Pancreas (tissue), 10 donors: Measurements from ENCODE around the gene KAT5. TPM values are rescaled to one million over a fixed set of nuclear protein-coding genes. Genes with fewer than 3 reads are reported as not detected.

ENCODE experiments used
- ATAC-seq, 4 donors: fragments of 200-7000 bp; cut with Tn5 transposase; one replicate each; pipeline versions ENCODE4 v1.8.0 to v1.9.1; 2020; ENCODE audit warnings: mild to moderate bottlenecking in 4 of 4, moderate library complexity in 4 of 4
- DNase-seq, 6 donors: peaks; one replicate each; pipeline ENCODE4 v3.0.0-alpha.2; 2020
- FAIRE-seq: peaks from 2 replicates; lab custom pipeline; 2012; peaks lifted over from hg19 to GRCh38; lab: Jason Lieb, UNC
- H3K27ac ChIP-seq, 4 donors: fragments of 200-600 bp; sonication (generic); 1 replicate in 3 of 4; 2 replicates in 1 of 4; pipeline versions ENCODE4 v1.5.0 to v1.8.0; 2020
- H3K27me3 ChIP-seq, 4 donors: fragments of 200-600 bp; one replicate each; pipeline ENCODE4 v1.8.0; 2021
- H3K36me3 ChIP-seq, 3 donors: fragments of 200-600 bp; sonication (generic) in 1 of 3; one replicate each; pipeline versions ENCODE4 v1.5.0 to v1.8.0; 2020 to 2021
- H3K4me1 ChIP-seq, 3 donors: fragments of 200-600 bp; one replicate each; pipeline ENCODE4 v1.8.0; 2021
- H3K4me3 ChIP-seq, 4 donors: fragments of 200-600 bp; sonication (generic) in 2 of 4; one replicate each; pipeline versions ENCODE4 v1.5.0 to v1.8.0; 2020 to 2021
- H3K9me3 ChIP-seq, 4 donors: fragments of 200-600 bp; one replicate each; pipeline ENCODE4 v1.8.0; 2021
- WGBS, 2 donors: extraction: QIAGEN DNeasy Blood & Tissue Kit; methylation state at CpG; one replicate each; pipeline ENCODE4 v1.1.7; 2013; 5-methylcytosine and 5-hydroxymethylcytosine counted together
- intact Hi-C, 3 donors: fragments of 100-400 bp; cut with DNase I; formaldehyde crosslinking; loops; one replicate each; pipeline versions ENCODE4 v1.11.1 to v1.14.2; 2022
- polyA plus RNA-seq, 2 donors: library from polyadenylated mRNA; stranded (reverse); fragments of 200-250 nt; gene quantifications; one replicate each; pipeline ENCODE4 v1.2.3, GENCODE V29; 2013
- total RNA-seq, 6 donors: library from RNA; stranded (reverse); fragmentation: NEBNext Ultra II Directional in 4 of 6; extraction: Animal tissue kit (Norgen Biotek cat#: 25700) in 4 of 6; gene quantifications; one replicate each; pipeline versions ENCODE4 v1.2.1 to v1.2.4, GENCODE V29; 2021 to 2023
- TF ChIP-seq, protein P1 (sequence below), 4 donors: fragments of 200-600 bp; sonication (generic) in 3 of 4; IDR thresholded peaks; one replicate each; pipeline versions ENCODE4 v1.5.0 to v1.8.0; 2021; ENCODE audit warnings: antibody characterized with exemption in 4 of 4
- donor health status: healthy with polysubstance abuse.
- donor health status: DM: no; HTN: no; CAD: no; lungs with moderate emphysema.
- donor health status: DM: no; HTN: no; CAD: no.
- donor health status: control.
- donor health status: control.
- donor health status: Bipolar disorder and iron deficiency.
- donor health status: DM: yes; HTN: yes; CAD: no.
- donor health status: DM: no; HTN: no; CAD: no.
- donor health status: DM: no; HTN: no; CAD: no.
- donor health status: DM: yes; HTN: yes; CAD: no.

The KAT5 gene
- total and polyA plus RNA-seq, 8 donors = 26.5 to 99.6 (median 35.7) TPM

DNA sequence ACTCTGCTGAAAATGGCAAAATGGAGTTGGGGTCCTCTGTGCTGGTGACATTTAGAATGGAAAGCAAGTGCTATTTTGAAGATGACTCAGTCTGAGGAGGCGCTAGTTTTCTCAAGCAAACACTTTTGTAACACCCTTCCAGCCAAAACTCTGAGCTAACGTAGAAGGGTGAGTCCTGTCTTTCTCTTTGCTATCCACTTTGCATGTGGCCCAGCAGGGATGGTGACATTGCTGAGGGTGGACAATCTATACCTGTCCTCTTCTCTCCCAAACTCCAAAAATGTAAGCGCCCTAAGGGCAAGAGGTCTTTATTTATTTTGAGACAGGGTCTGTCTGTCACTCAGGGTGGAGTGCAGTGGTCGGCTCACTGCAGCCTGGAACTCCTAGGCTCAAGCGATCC lies 3.6 kb upstream of the KAT5 start:
- Histone ChIP-seq H3K4me1 (peaks cover 0 to 9% (median 4%) of the 10 kb centered on the region in 3 donors), H3K9me3 (no peaks in the 10 kb centered on the region), H3K27me3 (no peaks in the 10 kb centered on the region), H3K27ac (no peak overlapping the region), H3K36me3 (no peaks in the 10 kb centered on the region), H3K4me3 (no peak overlapping the region)
- WGBS, 2 donors = 74 to 85% methylated on average over 5 of the region's 5 CpGs
- DNase-seq (no peak), FAIRE-seq (no peak), ATAC-seq (no peak)
- TF ChIP-seq, protein P1, sequence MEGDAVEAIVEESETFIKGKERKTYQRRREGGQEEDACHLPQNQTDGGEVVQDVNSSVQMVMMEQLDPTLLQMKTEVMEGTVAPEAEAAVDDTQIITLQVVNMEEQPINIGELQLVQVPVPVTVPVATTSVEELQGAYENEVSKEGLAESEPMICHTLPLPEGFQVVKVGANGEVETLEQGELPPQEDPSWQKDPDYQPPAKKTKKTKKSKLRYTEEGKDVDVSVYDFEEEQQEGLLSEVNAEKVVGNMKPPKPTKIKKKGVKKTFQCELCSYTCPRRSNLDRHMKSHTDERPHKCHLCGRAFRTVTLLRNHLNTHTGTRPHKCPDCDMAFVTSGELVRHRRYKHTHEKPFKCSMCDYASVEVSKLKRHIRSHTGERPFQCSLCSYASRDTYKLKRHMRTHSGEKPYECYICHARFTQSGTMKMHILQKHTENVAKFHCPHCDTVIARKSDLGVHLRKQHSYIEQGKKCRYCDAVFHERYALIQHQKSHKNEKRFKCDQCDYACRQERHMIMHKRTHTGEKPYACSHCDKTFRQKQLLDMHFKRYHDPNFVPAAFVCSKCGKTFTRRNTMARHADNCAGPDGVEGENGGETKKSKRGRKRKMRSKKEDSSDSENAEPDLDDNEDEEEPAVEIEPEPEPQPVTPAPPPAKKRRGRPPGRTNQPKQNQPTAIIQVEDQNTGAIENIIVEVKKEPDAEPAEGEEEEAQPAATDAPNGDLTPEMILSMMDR (IDR thresholded peaks at IDR 0.05) = no peak
- intact Hi-C loops = loop anchor here in 2 of 3 donors (5.0 to 10.0 kb wide), 3 partner anchors 109 to 276 kb away; no protein-coding TSS in a partner anchor

DNA sequence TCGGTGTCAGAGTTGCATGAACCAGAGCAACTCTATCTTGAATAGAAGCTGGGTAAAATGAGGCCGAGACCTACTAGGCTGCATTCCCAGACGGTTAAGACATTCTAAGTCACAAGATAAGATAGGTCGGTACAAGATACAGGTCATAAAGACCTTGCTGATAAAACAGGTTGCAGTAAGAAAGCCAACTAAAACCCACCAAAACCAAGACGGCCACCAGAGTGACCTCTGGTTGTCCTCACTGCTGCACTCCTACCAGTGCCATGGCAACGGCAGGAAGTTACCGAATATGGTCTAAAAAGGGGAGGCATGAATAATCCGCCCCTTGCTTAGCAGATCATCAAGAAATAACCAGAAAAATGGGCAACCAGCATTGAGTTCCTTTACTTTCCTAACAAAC lies 2.4 kb upstream of the KAT5 start:
- no peak for ATAC-seq
- intact Hi-C loops = loop anchor here in 2 of 3 donors (5.0 to 10.0 kb wide), 4 partner anchors 108 to 275 kb away; partner anchors contain the start of gene FIBP (in 1 of the 2)

DNA sequence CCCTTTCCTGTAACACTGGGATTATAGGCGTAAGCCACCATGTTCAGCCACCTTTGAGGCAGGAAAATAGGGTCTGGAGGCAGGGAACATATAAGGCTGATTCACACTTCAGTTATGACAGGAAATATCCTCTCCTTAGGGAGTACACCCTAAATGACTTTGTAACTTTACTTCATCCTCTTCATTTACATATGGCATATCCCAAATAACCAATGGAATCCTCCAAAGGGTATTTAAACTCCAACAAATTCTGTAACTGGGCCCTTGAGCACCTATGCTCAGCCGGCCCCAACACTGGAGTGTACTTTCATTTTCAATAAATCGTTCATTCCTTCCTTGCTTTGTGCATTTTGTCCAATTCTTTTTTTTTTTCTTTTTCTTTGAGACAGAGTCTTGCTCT lies 1.6 kb upstream of the KAT5 start:
- DNase-seq = no peak
- Histone ChIP-seq H3K27me3 (no peaks in the 10 kb centered on the region), H3K4me3 (no peak overlapping the region), H3K27ac (no peak overlapping the region), H3K4me1 (peaks cover 0 to 9% (median 4%) of the 10 kb centered on the region in 3 donors), H3K9me3 (no peaks in the 10 kb centered on the region), H3K36me3 (peaks cover 7 to 18% (median 14%) of the 10 kb centered on the region in 3 donors)
- TF ChIP-seq, protein P1 (IDR thresholded peaks at IDR 0.05) = no peak
- FAIRE-seq = no peak
- intact Hi-C loops = loop anchor here in 1 of 3 donors (5.0 kb wide), 1 partner anchor 177 kb away; the partner anchor contains the start of gene FIBP
- ATAC-seq = no peak
- WGBS, 2 donors = 86 to 94% methylated on average over 3 of the region's 3 CpGs

More for the DNA sequence above, 2.4 kb upstream of the KAT5 start:
- no peak for DNase-seq
- TF ChIP-seq, protein P1 (IDR thresholded peaks at IDR 0.05) = no peak
- 55 to 60% methylated on average over 8 of the region's 8 CpGs for WGBS, 2 donors
- peaks cover 3 to 11% (median 7%) of the 10 kb centered on the region in 3 donors for H3K36me3 ChIP-seq
- H3K27ac ChIP-seq = no peak overlapping the region
- no peaks in the 10 kb centered on the region for H3K27me3 ChIP-seq
- H3K4me1 ChIP-seq = peaks cover 0 to 9% (median 4%) of the 10 kb centered on the region in 3 donors
- H3K9me3 ChIP-seq = no peaks in the 10 kb centered on the region
- no peak overlapping the region for H3K4me3 ChIP-seq
- FAIRE-seq = no peak

DNA sequence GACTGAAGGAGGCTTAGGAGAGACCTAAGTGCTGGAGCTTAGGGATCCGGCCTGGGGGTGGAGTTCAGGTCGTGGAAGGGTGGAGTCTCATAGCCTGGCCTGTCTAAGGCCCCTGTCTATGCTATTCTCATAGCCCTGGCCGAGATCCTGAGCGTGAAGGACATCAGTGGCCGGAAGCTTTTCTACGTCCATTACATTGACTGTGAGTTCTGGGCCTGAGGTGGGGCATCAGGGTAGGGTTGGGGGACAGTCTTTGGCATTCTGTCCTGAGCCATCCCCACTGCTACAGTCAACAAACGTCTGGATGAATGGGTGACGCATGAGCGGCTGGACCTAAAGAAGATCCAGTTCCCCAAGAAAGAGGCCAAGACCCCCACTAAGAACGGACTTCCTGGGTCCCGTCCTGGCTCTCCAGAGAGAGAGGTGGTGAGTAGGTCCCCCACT lies 603 bp downstream of the KAT5 start:
- WGBS, 2 donors = 24 to 32% methylated on average over 11 of the region's 11 CpGs
- intact Hi-C loops = loop anchor here in 1 of 3 donors (5.0 kb wide), 1 partner anchor 175 kb away; the partner anchor contains the start of gene FIBP
- TF ChIP-seq, protein P1 (IDR thresholded peaks at IDR 0.05) = no peak

More for the DNA sequence above, 603 bp downstream of the KAT5 start:
- Histone ChIP-seq H3K36me3 (peaks cover 11 to 39% (median 24%) of the 10 kb centered on the region in 3 donors), H3K4me1 (peaks cover 0 to 9% (median 4%) of the 10 kb centered on the region in 3 donors), H3K27me3 (no peaks in the 10 kb centered on the region), H3K27ac (peak overlapping the region; percentile 96 to 100 (median 98)), H3K9me3 (no peaks in the 10 kb centered on the region), H3K4me3 (peak overlapping the region; percentile 60 to 72 (median 65))
- DNase-seq = no peak
- ATAC-seq = no peak
- no peak for FAIRE-seq
